Activated naive CD4-positive, alpha-beta T cell treated with anti-CD3 and anti-CD28 coated beads, Interleukin-2, amount 50 U/mL, for 24 hours (primary cell): Measurements from ENCODE around the gene MAST4.

Source experiments
- H3K27ac Mint-ChIP-seq: one replicate; pipeline ENCODE4 v1.8.0; 2021; ENCODE audit warnings: mild to moderate bottlenecking, mixed read lengths
- H3K27me3 Mint-ChIP-seq: one replicate; pipeline ENCODE4 v1.8.0; 2021; ENCODE audit warnings: mixed read lengths
- H3K36me3 Mint-ChIP-seq: one replicate; pipeline ENCODE4 v1.8.0; 2021; ENCODE audit warnings: mixed read lengths
- H3K4me1 Mint-ChIP-seq: one replicate; pipeline ENCODE4 v1.8.0; 2021; ENCODE audit warnings: mixed read lengths
- H3K4me3 Mint-ChIP-seq: one replicate; pipeline ENCODE4 v1.8.0; 2021; ENCODE audit warnings: mild to moderate bottlenecking, mixed read lengths
- H3K9me3 Mint-ChIP-seq: one replicate; pipeline ENCODE4 v1.8.0; 2021; ENCODE audit warnings: mixed read lengths

Gene MAST4

DNA sequence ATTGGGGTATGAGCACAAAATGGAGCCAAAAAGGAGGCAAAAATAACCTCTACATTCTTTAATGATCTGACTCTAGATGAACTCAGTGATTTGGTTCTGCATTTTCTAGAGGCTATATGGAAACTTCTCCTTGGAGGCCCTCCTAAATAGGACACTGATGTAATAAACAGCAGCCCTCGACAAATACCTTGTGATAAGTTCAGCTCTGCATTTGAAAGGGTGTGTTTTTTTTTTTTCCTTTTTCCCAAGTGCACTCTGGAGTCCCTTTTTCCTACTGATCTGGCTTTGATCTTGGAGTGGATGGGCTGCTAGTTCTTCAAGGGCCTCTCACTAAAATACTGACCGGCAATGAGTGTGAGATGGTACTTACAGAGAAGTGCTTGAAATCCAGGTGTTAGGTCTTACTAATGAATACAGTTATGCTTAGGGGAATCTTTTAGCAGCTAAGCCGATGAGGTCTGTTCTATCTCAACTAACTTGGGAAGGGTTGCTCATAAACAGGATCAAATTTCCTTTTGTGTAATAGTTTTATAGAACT, 161.7 kb downstream of the MAST4 start:
- Mint-ChIP-seq H3K9me3 (no peaks in the 10 kb centered on the region), H3K4me3 (no peak overlapping the region), H3K4me1 (no peaks in the 10 kb centered on the region), H3K27me3 (peaks cover 3% of the 10 kb centered on the region), H3K36me3 (no peaks in the 10 kb centered on the region), H3K27ac (no peak overlapping the region)

GRCh38 chr5:66769030-66769733, 173.0 kb downstream of the MAST4 start:
- Mint-ChIP-seq H3K9me3 (no peaks in the 10 kb centered on the region), H3K4me1 (no peaks in the 10 kb centered on the region), H3K36me3 (no peaks in the 10 kb centered on the region), H3K4me3 (no peak overlapping the region), H3K27ac (no peak overlapping the region), H3K27me3 (peaks cover 3% of the 10 kb centered on the region)

- Mint-ChIP-seq H3K36me3 (no peaks in the 10 kb centered on the region), H3K4me3 (no peak overlapping the region), H3K4me1 (no peaks in the 10 kb centered on the region), H3K27ac (no peak overlapping the region), H3K9me3 (no peaks in the 10 kb centered on the region), H3K27me3 (peaks cover 3% of the 10 kb centered on the region)
These were observed 173.8 kb downstream of the MAST4 start for GRCh38 chr5:66769839-66770617.

GRCh38 chr5:66777868-66778267, 181.7 kb downstream of the MAST4 start:
- no peak overlapping the region for H3K27ac Mint-ChIP-seq
- H3K4me1 Mint-ChIP-seq = no peaks in the 10 kb centered on the region
- no peaks in the 10 kb centered on the region for H3K36me3 Mint-ChIP-seq
- no peak overlapping the region for H3K4me3 Mint-ChIP-seq
- peaks cover 5% of the 10 kb centered on the region for H3K27me3 Mint-ChIP-seq
- no peaks in the 10 kb centered on the region for H3K9me3 Mint-ChIP-seq

DNA sequence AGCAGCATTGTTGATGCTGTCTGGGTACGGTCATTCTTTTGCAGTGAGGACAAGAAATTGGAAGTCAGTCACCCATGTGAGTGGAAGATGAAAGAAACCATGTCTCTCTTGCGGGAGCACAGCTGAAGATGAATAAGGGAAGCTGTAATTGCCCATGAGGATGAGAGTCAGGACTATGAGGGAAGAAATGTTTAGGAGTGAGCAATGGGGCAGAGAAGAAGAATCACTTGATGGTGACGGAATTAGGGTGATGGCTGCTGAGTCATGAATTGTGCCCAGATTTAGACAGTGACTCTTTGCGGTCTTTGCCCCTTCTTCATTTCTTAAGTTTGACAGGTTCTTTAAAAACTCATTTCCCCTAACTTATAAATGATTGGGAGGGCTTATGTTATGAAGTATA, 183.3 kb downstream of the MAST4 start:
- Mint-ChIP-seq H3K4me1 (no peaks in the 10 kb centered on the region), H3K27ac (no peak overlapping the region), H3K36me3 (no peaks in the 10 kb centered on the region), H3K27me3 (peaks cover 8% of the 10 kb centered on the region), H3K4me3 (no peak overlapping the region), H3K9me3 (no peaks in the 10 kb centered on the region)

- no peak overlapping the region for H3K27ac Mint-ChIP-seq
- no peaks in the 10 kb centered on the region for H3K36me3 Mint-ChIP-seq
- no peaks in the 10 kb centered on the region for H3K4me1 Mint-ChIP-seq
- H3K4me3 Mint-ChIP-seq = no peak overlapping the region
- peaks cover under 1% of the 10 kb centered on the region for H3K27me3 Mint-ChIP-seq
- H3K9me3 Mint-ChIP-seq = no peaks in the 10 kb centered on the region
These were observed 192.4 kb downstream of the MAST4 start for GRCh38 chr5:66788556-66788955.

- Mint-ChIP-seq H3K36me3 (no peaks in the 10 kb centered on the region), H3K9me3 (no peaks in the 10 kb centered on the region), H3K4me3 (no peak overlapping the region), H3K4me1 (no peaks in the 10 kb centered on the region), H3K27ac (no peak overlapping the region), H3K27me3 (no peaks in the 10 kb centered on the region)
These were observed 193.2 kb downstream of the MAST4 start for GRCh38 chr5:66789434-66789833.

DNA sequence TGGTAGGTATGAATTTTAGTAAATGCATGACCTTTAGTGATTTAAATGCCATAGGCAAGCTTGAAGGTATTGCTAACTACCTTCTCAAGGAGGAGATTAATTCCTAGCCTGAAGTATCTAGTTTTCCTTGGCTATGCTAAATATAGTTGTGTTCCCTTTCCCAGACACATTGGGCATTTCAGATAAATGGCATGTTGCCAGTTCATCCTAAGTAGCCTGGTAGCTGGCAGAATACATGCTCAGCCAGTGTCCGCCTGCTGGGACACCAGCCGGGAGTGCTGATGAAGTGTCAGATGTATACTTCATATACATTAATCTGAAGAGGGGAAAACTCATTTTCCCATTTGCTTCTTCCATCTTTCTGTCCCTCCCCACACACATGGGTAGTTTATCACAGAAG, 196.9 kb downstream of the MAST4 start:
- Mint-ChIP-seq H3K27ac (no peak overlapping the region), H3K4me3 (no peak overlapping the region), H3K36me3 (no peaks in the 10 kb centered on the region), H3K4me1 (no peaks in the 10 kb centered on the region), H3K27me3 (peaks cover 1% of the 10 kb centered on the region), H3K9me3 (no peaks in the 10 kb centered on the region)

DNA sequence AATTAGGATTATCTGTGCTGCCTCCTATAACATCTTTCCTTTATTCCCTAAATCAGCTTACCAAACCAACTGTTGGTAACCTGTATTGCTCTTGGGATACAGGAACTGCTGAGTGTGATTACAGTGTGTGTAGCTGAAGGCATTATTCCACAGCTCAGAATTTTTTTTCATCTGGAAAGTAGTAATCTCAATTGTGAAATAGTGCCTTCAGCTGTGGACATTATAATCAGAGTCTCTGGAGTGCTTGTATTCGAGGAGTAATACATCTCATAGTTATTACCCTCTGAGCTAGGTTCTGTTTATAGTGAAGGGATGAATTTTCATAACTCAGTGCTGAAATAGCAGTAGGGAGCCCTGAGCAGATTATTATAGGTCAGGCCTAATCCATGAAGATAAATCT, 199.5 kb downstream of the MAST4 start:
- Mint-ChIP-seq H3K36me3 (no peaks in the 10 kb centered on the region), H3K4me1 (no peaks in the 10 kb centered on the region), H3K27me3 (peaks cover 10% of the 10 kb centered on the region), H3K9me3 (no peaks in the 10 kb centered on the region), H3K4me3 (no peak overlapping the region), H3K27ac (no peak overlapping the region)

DNA sequence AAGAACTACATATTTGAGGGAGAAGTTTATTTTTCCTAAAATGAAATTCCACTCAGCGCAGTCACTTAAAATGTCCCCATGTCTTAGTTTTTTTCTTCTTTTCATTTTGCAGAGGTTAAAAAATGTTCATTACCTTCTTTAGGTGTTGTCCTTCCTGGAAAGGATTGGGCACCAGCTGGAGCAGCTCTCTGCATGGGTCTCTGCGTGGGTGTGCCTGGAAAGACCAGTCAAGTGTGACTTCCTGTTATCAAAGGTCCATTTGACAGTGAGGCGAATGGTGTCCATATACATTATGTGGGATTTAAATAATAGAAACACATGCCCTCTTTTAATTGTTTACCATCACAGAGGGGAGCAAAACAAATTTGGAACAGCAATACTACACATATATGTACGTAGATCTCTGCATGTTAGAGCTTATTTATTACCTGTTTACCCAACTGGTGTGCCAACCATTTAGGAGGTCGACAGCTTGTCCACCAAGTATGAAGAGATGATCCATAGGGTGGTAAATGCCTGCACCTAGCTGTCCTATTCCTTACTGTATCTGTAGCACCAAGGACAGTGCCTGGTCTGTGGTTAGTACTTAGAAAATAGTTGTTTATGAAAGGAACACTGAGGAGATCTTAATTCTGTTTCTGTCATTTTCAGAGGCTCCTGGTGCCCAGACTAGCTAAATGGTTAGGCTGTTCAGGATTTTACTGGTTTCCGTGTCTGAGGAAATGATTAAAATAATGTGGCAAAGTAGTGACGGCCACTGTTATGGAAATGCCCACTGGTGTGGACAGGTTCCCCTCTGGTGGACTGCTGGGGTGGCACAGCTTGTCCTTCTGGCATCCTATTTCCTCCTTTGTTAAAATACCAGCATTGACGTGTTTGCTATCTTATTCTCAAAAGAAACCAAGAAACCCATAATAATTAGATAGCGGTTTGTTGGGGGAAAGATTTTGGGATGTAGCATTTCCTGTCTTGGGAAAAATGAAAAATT, 200.4 kb downstream of the MAST4 start:
- Mint-ChIP-seq H3K27me3 (peaks cover 10% of the 10 kb centered on the region), H3K4me1 (no peaks in the 10 kb centered on the region), H3K27ac (no peak overlapping the region), H3K9me3 (no peaks in the 10 kb centered on the region), H3K4me3 (no peak overlapping the region), H3K36me3 (no peaks in the 10 kb centered on the region)

DNA sequence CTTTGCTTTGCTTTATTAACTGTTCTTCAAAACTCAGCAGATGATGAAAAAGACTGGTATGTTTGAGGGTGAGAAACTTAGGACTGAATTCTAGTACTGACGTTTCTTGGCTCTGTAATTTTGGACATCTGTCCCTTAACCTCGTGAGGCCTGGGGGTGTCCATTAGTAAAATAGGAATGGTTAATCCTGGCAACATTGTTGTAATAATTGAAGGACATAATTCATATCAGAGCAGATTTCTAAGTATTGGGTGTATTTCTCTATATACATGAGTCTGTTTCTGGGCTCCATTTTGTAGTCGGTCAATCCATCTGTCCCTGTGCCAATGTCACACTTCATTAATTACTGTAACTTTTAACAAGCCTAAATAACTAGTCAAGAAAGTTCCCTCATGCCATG, 206.7 kb downstream of the MAST4 start:
- Mint-ChIP-seq H3K27ac (no peak overlapping the region), H3K36me3 (no peaks in the 10 kb centered on the region), H3K4me1 (no peaks in the 10 kb centered on the region), H3K27me3 (peaks cover 22% of the 10 kb centered on the region), H3K9me3 (no peaks in the 10 kb centered on the region), H3K4me3 (no peak overlapping the region)

GRCh38 chr5:66805514-66806430, 209.6 kb downstream of the MAST4 start:
- no peaks in the 10 kb centered on the region for H3K4me1 Mint-ChIP-seq
- H3K27me3 Mint-ChIP-seq = peaks cover 14% of the 10 kb centered on the region
- H3K36me3 Mint-ChIP-seq = no peaks in the 10 kb centered on the region
- no peaks in the 10 kb centered on the region for H3K9me3 Mint-ChIP-seq
- no peak overlapping the region for H3K4me3 Mint-ChIP-seq
- no peak overlapping the region for H3K27ac Mint-ChIP-seq

DNA sequence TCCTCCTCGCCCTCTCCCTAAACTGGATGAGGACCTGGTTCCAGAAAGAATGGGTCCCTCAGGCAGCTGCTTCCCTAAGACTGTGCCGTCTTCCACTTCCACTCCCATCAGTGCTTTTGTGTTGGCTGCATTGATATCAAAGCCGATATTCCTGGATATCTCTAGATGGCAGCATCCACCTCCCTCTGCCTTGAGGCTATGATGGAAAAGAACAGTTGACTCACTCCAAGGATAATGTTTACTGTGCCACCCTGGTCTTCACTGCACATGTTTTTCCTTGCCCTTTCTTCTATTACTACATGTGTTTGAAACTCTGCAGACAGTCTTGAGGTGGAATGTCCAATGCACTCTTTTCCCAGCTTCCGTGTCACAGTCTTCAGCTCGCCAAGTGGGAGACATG, 211.6 kb downstream of the MAST4 start:
- H3K27me3 Mint-ChIP-seq = peaks cover 13% of the 10 kb centered on the region
- H3K4me1 Mint-ChIP-seq = no peaks in the 10 kb centered on the region
- no peaks in the 10 kb centered on the region for H3K9me3 Mint-ChIP-seq
- H3K27ac Mint-ChIP-seq = no peak overlapping the region
- no peaks in the 10 kb centered on the region for H3K36me3 Mint-ChIP-seq
- no peak overlapping the region for H3K4me3 Mint-ChIP-seq

DNA sequence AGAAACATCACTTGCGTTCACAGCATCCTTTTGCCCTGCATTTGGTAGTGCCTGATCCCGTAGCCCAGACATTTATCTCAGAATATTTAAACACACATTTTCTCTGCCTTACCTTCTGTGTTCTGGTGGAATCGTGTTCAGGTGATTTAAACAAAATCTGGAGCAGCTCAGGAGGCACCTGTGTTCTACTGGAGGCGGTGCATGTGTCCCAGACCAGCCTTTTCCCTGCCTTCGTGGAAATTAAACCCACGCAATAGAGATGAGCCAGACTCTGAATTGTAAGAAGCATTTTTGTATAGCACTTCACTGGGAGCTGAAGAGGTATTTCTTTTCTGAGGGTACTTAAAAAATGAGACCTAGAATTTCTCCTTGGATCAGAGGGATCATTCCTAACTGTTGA, 212.5 kb downstream of the MAST4 start:
- no peaks in the 10 kb centered on the region for H3K4me1 Mint-ChIP-seq
- H3K27me3 Mint-ChIP-seq = peaks cover 12% of the 10 kb centered on the region
- H3K36me3 Mint-ChIP-seq = no peaks in the 10 kb centered on the region
- H3K9me3 Mint-ChIP-seq = no peaks in the 10 kb centered on the region
- H3K27ac Mint-ChIP-seq = no peak overlapping the region
- no peak overlapping the region for H3K4me3 Mint-ChIP-seq

DNA sequence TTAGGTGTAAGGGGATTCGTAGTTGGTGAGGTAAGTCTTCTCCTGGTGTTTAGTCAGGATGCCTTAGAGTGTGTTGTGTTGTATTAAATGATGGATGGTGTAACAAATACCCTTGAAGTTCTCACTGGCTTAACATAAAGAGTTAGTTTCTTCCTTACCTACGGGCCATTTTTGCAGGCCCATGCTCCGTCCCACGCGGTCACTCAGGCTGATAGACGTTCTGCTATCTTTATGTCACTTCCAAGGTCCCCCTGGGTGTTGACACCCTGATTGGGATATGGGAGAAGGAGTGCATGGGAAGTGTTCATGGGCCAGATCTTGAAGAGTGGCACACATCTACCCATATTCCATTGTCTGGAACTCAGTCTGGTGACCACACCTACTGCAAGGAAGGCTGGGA, 214.0 kb downstream of the MAST4 start:
- Mint-ChIP-seq H3K27ac (no peak overlapping the region), H3K4me3 (no peak overlapping the region), H3K9me3 (no peaks in the 10 kb centered on the region), H3K27me3 (peaks cover 12% of the 10 kb centered on the region), H3K4me1 (no peaks in the 10 kb centered on the region), H3K36me3 (no peaks in the 10 kb centered on the region)
